Lower leg skin (tissue), 3 donors: ENCODE data around the gene TRIM71.

Source experiments
- CTCF ChIP-seq, 3 donors: fragments of 450-650 bp; IDR thresholded peaks; one replicate each; pipeline ENCODE4 v1.5.1; 2016; ENCODE audit warnings: antibody characterized with exemption in 3 of 3, mild to moderate bottlenecking in 3 of 3, moderate library complexity in 2 of 3
- POLR2A ChIP-seq, 2 donors: fragments of 450-650 bp; IDR thresholded peaks; one replicate each; pipeline ENCODE4 v1.6.1; 2016 to 2017; ENCODE audit warnings: antibody characterized with exemption in 2 of 2, mild to moderate bottlenecking in 1 of 2, moderate library complexity in 1 of 2

- TF ChIP-seq CTCF (IDR thresholded peaks at IDR 0.05) = no peak
- TF ChIP-seq POLR2A (IDR thresholded peaks at IDR 0.05) = no peak
Observed at GRCh38 chr3:32837789-32838188, 20.0 kb downstream of the TRIM71 start.
